ENCODE results near the gene RPS24.

DNA sequence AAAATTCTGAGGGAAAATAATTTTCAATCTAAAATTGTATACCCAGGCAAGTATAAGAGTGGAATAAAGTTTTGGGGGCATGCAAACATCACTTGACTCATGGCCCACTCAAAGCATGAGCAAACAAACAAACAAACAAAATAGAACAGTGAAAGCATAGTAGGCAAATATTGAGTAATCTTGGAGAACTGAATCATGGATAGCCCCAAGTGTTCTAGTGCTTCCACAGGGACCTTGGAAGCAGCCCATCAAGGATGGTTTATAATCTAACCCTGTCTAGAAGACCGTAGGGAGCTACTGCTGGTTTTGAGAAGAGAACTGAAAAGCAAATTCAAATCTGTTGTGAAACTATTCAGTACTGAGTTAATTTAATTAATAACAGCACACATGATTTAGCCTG, 26.5 kb upstream of the RPS24 start:
- TF ChIP-seq CTCF (IDR thresholded peaks at IDR 0.05), result no peak
- TF ChIP-seq POLR2A (IDR thresholded peaks at IDR 0.05), result no peak
